Activated CD4-positive, alpha-beta T cell treated with anti-CD3 and anti-CD28 coated beads, Interleukin-2, Interleukin-4, amounts not matched to agents 100 ng/mL and 50 ng/mL, durations not matched to agents 16 hours and 8 hours (primary cell): ENCODE measurements around the gene NLGN2.
"Not testable (repeated sequence)": the region's sequence is repeated elsewhere in the genome, so short reads cannot be mapped to it uniquely, and the experiment has no call there.

Experiments
- DNase-seq: peaks from one replicate; pipeline ENCODE4 v3.0.0-alpha.2; 2020; ENCODE audit warnings: low spot score

The NLGN2 gene

GRCh38 chr17:7407485-7408251 is at the start of gene NLGN2:
NLGN2 (plus strand) TSS chr17:7407845; CDS start chr17:7408256, 411 bp downstream.
- no peak for DNase-seq

GRCh38 chr17:7361906-7362305 is 45.7 kb upstream of the NLGN2 start:
- DNase-seq = no peak

GRCh38 chr17:7363311-7363710 is 44.3 kb upstream of the NLGN2 start:
- DNase-seq = no peak

- DNase-seq = not testable (repeated sequence)
Measured at GRCh38 chr17:7365963-7366362, 41.7 kb upstream of the NLGN2 start.

- no peak for DNase-seq
Measured at GRCh38 chr17:7367083-7367482, 40.6 kb upstream of the NLGN2 start.

- DNase-seq = no peak
Measured at GRCh38 chr17:7367918-7368598, 39.6 kb upstream of the NLGN2 start.

GRCh38 chr17:7368599-7368994 is 39.0 kb upstream of the NLGN2 start:
- DNase-seq = not testable (repeated sequence)

- DNase-seq = no peak
Measured at GRCh38 chr17:7369825-7370224, 37.8 kb upstream of the NLGN2 start.

- DNase-seq = no peak
Measured at GRCh38 chr17:7370853-7371252, 36.8 kb upstream of the NLGN2 start.

GRCh38 chr17:7374353-7374752 is 33.3 kb upstream of the NLGN2 start:
- no peak for DNase-seq

- DNase-seq = no peak
Measured at GRCh38 chr17:7379134-7379533, 28.5 kb upstream of the NLGN2 start.

- DNase-seq = no peak
Measured at GRCh38 chr17:7380321-7380720, 27.3 kb upstream of the NLGN2 start.

GRCh38 chr17:7380855-7381683 is 26.6 kb upstream of the NLGN2 start, which contains the start of gene TNK1:
TNK1 (plus strand) TSS chr17:7381089; CDS start chr17:7382927, 1,838 bp downstream.
- DNase-seq = no peak

GRCh38 chr17:7382901-7383300 is 24.7 kb upstream of the NLGN2 start:
- no peak for DNase-seq

GRCh38 chr17:7383371-7383741 is 24.3 kb upstream of the NLGN2 start:
- DNase-seq = no peak

GRCh38 chr17:7383742-7384488 is 23.7 kb upstream of the NLGN2 start:
- DNase-seq = peak; percentile 71

GRCh38 chr17:7384489-7385081 is 23.1 kb upstream of the NLGN2 start:
- DNase-seq = no peak

- DNase-seq = no peak
Measured at GRCh38 chr17:7388856-7389255, 18.8 kb upstream of the NLGN2 start.

- DNase-seq = no peak
Measured at GRCh38 chr17:7389924-7390910, 17.4 kb upstream of the NLGN2 start.

GRCh38 chr17:7391307-7391706 is 16.3 kb upstream of the NLGN2 start:
- DNase-seq = no peak
